HG03469 (cell line): ENCODE measurements around the gene CLN6.
"Not testable (repeated sequence)": the region's sequence is repeated elsewhere in the genome, so short reads cannot be mapped to it uniquely, and the experiment has no call there.

Experiments used
- ATAC-seq: cut with Tn5 transposase; IDR thresholded peaks from one replicate; pipeline ENCODE4 v1.9.1; 2021; ENCODE audit warnings: mild to moderate bottlenecking, moderate library complexity, moderate number of reproducible peaks; ENCODE audit not compliant: unreplicated experiment

The CLN6 gene

GRCh38 chr15:68224108-68224507, 5.4 kb downstream of the CLN6 start:
- ATAC-seq = no peak

- no peak for ATAC-seq
These were observed 6.4 kb downstream of the CLN6 start for GRCh38 chr15:68223171-68223570.

DNA sequence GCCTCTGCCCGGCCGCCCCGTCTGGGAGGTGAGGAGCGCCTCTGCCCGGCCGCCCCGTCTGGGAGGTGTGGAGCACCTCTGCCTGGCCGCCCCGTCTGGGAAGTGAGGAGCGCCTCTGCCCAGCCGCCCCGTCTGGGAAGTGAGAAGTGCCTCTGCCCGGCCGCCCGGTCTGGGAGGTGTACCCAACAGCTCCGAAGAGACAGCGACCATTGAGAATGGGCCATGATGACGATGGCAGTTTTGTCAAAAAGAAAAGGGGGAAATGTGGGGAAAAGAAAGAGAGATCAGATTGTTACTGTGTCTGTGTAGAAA, 7.1 kb downstream of the CLN6 start:
- ATAC-seq = not testable (repeated sequence)

- ATAC-seq = not testable (repeated sequence)
These were observed 7.7 kb downstream of the CLN6 start for GRCh38 chr15:68221530-68222431.

DNA sequence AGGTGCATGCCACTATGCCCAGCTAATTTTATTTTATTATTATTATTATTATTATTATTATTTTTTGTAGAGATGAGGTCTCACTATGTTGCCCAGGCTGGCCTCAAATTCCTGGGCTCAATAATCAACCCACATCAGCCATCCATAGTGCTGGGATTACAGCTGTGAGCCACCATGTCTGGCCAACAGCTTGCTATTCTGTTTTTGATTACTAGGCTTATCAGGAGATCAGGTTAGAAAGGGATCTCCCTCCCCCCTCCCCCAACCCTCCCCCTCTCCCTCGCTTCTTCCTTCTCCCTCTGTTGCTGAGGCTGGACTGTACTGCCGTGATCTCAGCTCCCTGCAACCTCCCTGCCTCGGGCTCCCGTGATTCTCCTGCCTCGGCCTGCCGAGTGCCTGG, 8.6 kb downstream of the CLN6 start:
- ATAC-seq = no peak

DNA sequence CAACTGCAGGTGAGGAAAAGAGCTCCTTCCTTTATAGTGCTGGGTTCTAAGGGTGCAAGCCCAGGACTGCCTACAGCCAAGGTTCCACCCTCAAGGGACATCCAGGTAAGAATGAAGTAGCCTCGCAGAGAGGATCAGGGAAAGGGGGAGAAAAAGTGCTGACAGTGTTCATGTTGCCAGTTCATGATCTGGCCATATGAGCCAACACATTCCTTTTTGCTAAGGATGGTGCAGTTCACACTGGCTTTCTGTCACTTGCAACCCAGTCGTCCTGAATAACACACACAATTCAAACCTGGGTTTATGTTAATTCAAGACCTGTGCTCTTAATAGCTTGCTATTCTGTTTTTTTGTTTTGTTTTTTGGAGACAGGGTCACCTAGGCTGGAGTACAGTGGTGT, 9.0 kb downstream of the CLN6 start:
- no peak for ATAC-seq

- ATAC-seq = no peak
These were observed 10.4 kb downstream of the CLN6 start for GRCh38 chr15:68218847-68219798.

DNA sequence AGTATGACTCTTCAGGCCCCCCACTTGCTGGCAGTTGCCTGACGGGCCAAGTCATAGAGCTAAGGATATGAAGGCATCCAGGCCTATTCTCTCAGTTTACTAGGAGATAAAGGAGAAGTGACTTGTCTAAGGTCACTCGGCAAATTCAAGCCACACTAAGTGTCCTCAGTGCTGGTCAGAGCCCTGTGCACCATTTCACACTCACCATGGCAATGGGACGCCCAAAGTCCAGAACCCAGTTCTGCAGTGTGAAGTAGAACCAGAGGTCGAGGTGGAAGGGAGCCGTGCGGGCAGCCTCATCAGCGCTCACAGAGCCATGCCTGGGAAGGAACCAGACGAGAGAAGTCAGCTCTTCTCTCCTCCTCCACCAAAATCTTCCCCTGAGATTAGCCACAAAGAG, 11.2 kb downstream of the CLN6 start:
- ATAC-seq = no peak

DNA sequence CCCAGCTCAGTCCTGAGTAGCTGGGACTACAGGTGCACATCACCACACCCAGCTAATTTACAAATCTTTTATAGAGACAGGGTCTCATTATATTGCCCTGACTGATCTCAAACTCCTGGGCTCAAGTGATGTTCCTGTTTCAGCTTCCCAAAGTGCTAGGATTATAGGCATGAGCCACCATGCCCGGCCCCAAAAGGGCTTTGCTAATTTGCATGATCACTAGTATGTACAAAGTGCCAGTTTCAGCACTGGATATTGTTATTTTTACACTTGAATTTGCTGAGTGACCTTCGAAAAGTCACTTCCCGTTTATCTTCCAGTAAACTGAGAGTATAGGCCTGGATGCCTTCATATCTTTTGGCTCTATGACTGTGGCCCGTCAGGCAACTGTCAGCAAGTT, 12.2 kb downstream of the CLN6 start:
- no peak for ATAC-seq

- no peak for ATAC-seq
These were observed 14.7 kb downstream of the CLN6 start for GRCh38 chr15:68214838-68215254.

- ATAC-seq = no peak
These were observed 15.3 kb downstream of the CLN6 start for GRCh38 chr15:68213991-68214837.

DNA sequence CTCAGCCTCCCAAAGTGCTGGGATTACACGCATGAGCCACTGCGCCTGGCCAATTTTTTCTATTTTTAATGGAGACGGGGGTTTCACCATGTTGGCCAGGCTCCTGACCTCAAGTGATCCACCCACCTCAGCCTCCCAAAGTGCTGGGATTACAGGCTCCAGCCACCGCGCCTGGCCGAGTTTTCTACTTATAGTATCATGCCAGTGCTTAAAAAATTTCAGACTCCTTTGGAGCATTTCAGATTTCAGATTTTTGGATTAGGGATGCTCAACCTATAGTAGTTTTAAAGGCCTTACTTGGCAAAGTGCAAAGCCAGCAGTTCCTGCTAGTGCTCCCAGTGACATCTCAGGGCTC, 16.1 kb downstream of the CLN6 start:
- not testable (repeated sequence) for ATAC-seq

DNA sequence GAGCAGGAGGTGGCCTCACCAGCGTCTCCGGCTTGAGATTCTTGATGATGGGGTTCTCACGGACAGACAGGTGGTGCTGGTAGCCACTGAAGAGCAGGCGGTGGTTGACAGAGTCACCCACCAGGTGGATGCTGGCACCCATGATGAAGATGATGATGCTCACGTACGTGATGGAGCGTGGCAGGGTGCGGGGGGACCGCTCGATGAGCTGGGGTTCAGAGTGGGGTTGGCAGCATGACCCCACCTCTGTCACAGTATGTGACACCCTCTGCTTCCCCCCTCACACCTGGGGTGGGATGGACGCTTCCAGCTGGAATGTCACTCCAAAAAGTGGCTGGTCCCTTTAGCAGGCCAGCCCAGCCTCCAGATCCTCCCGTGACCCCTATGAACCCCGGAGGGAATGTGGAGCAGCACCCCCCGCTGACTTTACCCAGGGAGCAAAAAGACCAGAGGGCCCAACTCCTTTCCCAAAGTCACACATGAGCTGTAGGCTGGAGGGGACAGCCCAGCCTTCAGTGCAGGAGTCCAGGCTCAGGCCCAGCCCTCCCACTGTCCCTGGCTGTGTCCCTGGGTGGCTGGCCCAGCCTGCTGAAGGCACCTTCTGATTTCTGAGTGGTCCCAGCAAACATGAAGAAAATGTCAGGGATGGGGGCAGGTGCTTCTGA, 17.7 kb downstream of the CLN6 start:
- ATAC-seq = no peak

GRCh38 chr15:68210821-68211655, 18.5 kb downstream of the CLN6 start:
- ATAC-seq = no peak

DNA sequence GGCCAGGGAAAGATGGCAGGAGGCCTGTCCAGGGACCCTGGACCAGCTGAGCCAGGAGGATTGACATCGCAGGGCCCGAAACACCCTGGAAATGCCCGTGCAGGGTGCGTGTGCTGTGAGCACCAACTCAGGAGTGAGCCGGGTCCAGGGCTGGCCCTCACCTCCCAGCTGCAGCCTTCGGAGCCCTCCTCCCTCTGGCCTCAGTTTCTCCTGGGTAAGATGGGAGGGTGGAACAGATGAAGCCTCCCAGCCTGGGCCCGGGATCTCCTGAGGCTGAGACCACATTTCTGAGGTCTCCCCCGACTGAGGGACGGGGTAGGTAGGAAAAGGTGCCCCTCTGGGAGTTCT, 19.1 kb downstream of the CLN6 start:
- no peak for ATAC-seq

DNA sequence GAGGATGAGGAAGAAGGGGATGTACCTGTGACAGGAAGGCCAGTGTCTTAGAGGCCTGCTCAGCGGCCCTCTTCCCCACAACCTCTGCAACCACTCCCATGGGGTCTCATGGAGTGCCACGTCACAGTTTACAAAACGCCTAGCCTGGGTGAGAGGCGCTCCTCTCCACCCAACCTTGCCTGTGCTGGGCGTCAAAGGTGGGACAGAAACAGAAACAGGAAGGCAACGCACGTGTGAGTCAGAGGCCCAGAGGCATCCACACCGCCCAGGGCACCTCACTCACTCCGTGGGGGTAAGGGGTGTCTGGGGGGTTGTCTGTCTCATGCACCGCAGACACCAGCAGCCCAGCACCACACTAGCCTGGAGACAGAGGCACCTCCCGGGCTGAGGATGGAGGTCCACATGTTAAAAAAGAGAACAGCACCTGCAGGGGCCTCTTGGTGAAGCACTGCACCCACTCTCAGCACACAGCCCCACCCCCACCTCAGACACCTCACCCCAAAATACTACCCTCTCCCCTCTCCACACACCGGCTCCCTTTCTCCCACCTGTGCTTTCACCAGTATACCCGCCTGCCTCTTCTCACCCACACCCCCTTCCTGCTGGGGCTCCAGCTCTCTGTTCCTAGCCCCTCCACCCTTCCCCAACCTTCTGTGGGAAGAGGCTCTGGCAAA, 19.7 kb downstream of the CLN6 start:
- ATAC-seq = no peak

DNA sequence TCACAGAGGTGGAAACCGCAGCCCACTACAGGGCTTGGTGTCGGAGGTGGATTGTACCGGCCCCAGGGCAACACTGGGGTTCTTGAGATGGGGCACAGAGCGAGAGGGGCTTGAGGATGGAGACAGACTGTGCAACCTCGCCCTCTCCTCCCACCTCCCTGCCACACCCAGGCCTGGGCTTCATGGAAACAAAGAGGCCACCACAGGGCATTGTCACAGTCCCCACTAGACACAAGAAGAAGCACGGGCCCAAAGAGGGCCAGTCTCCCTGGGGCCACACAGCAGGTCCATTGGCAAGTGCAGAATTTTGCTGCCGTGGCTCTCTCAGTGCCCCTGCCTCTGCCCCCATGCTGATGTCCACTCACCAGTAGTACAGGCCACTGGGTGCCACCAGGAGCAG, 20.3 kb downstream of the CLN6 start:
- no peak for ATAC-seq

DNA sequence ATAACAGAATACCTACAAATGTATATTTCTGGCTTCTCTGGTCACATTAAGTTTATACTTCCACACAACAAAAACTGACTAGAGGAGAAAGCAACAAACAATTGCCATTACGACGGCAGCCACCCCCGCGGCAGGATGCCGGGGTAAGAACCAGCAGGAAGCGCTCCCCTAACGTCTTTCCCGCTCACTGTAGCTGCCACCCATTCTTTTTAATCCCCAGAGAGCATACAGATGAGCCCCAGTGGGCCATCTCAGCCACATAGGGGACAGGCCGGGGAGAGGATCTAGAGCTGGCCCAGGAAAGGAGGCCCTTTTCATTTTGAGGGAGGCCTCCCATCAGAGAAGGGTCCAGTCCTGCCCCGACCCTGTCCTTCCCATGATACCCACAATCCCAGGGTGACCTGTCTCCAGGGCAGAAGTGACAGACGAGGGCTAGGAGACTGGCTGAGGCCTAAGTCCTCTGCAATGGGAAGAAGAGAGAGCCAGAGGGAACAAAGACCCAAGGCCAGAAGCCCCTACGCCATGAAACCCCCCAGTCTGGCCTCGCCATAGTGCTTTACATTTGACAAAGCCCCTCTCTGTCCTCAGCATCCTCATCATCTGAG, 20.8 kb downstream of the CLN6 start:
- ATAC-seq = no peak

GRCh38 chr15:68208136-68208535, 21.4 kb downstream of the CLN6 start:
- no peak for ATAC-seq
